A549 (cell line): Measurements from ENCODE around the gene DDN. TPM values are rescaled to one million over a fixed set of nuclear protein-coding genes. Genes with fewer than 3 reads are reported as not detected.

Source experiments
- ATAC-seq, 2 experiments: fragments of 200-7000 bp in 1 of 2; fragments of >200 bp in 1 of 2; cut with Nextera tagmentation in 1 of 2; cut with Tn5 transposase in 1 of 2; 3 replicates each; pipeline versions ENCODE4 v1.8.0 to v1.9.1; 2018 to 2020; ENCODE audit warnings: mild to moderate bottlenecking in 1 of 2, moderate library complexity in 1 of 2
- CTCF ChIA-PET: fragments of 300-600 bp; sonication (Branson Sonifier 250); formaldehyde crosslinking; extraction: SDS; loops from one replicate; lab custom pipeline; 2021; ENCODE audit warnings: antibody characterized with exemption, inconsistent platforms; lab: Yijun Ruan, JAX
- POLR2A ChIA-PET: fragments of 350-600 bp; formaldehyde crosslinking; extraction: SDS; loops from one replicate; lab custom pipeline; 2021; ENCODE audit warnings: antibody characterized with exemption, inconsistent platforms; lab: Yijun Ruan, JAX
- DNase-seq, 2 experiments: peaks; one replicate each; pipeline versions ENCODE4 v3.0.0 to v3.0.0-alpha.2; 2011 to 2016; ENCODE audit warnings: low read depth in 1 of 2, low spot score in 1 of 2
- FAIRE-seq: peaks from 2 replicates; lab custom pipeline; 2011; peaks lifted over from hg19 to GRCh38; lab: Jason Lieb, UNC
- H3K27ac ChIP-seq, 2 experiments: fragments of >200 bp; sonication (Bioruptor Twin); formaldehyde crosslinking; 3 replicates each; pipeline ENCODE4 v1.5.1; 2016 to 2017
- H3K4me1 ChIP-seq: fragments of >200 bp; sonication (Bioruptor Twin); formaldehyde crosslinking; 3 replicates; pipeline ENCODE4 v1.6.1; 2016
- H3K4me2 ChIP-seq: fragments of >200 bp; sonication (Bioruptor Twin); formaldehyde crosslinking; 3 replicates; pipeline ENCODE4 v1.6.1; 2016
- H3K4me3 ChIP-seq: fragments of >200 bp; sonication (Bioruptor Twin); formaldehyde crosslinking; 3 replicates; pipeline ENCODE4 v1.5.1; 2016
- H3K9me3 ChIP-seq: fragments of >200 bp; sonication (Bioruptor Twin); formaldehyde crosslinking; 3 replicates; pipeline ENCODE4 v1.6.1; 2016
- CBX8 ChIP-seq: fragments of 200-600 bp; sonication (generic); IDR thresholded peaks from 2 replicates; pipeline ENCODE4 v1.6.1; 2016
- CHD2 ChIP-seq: fragments of 150-350 bp; IDR thresholded peaks from 2 replicates; pipeline ENCODE4 v1.6.1; 2014; ENCODE audit warnings: low read length; ENCODE audit not compliant: partially characterized antibody
- EHF ChIP-seq: fragments of 250-450 bp; sonication (Bioruptor Pico); IDR thresholded peaks from 2 replicates; pipeline ENCODE4 v1.5.0; 2020; ENCODE audit warnings: mild to moderate bottlenecking
- EHMT2 ChIP-seq: fragments of 200-600 bp; sonication (generic); IDR thresholded peaks from 2 replicates; pipeline ENCODE4 v1.6.1; 2016; ENCODE audit warnings: antibody characterized with exemption, low read depth, mild to moderate bottlenecking, moderate library complexity
- ESRRA ChIP-seq: fragments of 150-350 bp; IDR thresholded peaks from 2 replicates; pipeline ENCODE4 v1.6.1; 2014; ENCODE audit warnings: mild to moderate bottlenecking, low read length, borderline replicate concordance
- FOSL2 ChIP-seq, 2 experiments: fragments of 450-650 bp in 1 of 2; fragments of >200 bp in 1 of 2; sonication (Bioruptor Twin) in 1 of 2; formaldehyde crosslinking; IDR thresholded peaks; 2 replicates each; pipeline versions ENCODE4 v1.5.0 to v1.6.1; 2016 to 2020; ENCODE audit warnings: mild to moderate bottlenecking in 1 of 2, moderate library complexity in 1 of 2
- HDAC2 ChIP-seq: fragments of 200-600 bp; sonication (generic); IDR thresholded peaks from 2 replicates; pipeline ENCODE4 v1.6.1; 2016
- JUN ChIP-seq, 2 experiments: fragments of >200 bp; sonication (Bioruptor Twin); formaldehyde crosslinking; IDR thresholded peaks; 2 replicates in 1 of 2; 3 replicates in 1 of 2; pipeline ENCODE4 v1.6.1; 2016 to 2017
- KDM5A ChIP-seq: fragments of 200-600 bp; sonication (generic); IDR thresholded peaks from 2 replicates; pipeline ENCODE4 v1.6.1; 2016; ENCODE audit warnings: antibody characterized with exemption, mild to moderate bottlenecking
- MAFK ChIP-seq: fragments of 450-650 bp; IDR thresholded peaks from 2 replicates; pipeline ENCODE4 v1.6.1; 2014; ENCODE audit not compliant: partially characterized antibody
- POLR2A ChIP-seq: IDR thresholded peaks from 2 replicates; pipeline ENCODE4 v1.6.1; 2012; ENCODE audit warnings: mild to moderate bottlenecking, low read length
- POLR2AphosphoS2 ChIP-seq: conservative IDR thresholded peaks from 2 replicates; pipeline ENCODE4 v1.6.1; 2012; ENCODE audit warnings: low read length, improper control_type of control experiment, inconsistent platforms
- RARB ChIP-seq: fragments of 250-450 bp; sonication (Bioruptor Pico); IDR thresholded peaks from 2 replicates; pipeline ENCODE4 v1.8.0; 2021; ENCODE audit warnings: mild to moderate bottlenecking, moderate library complexity
- SREBF2 ChIP-seq: fragments of 450-650 bp; IDR thresholded peaks from 2 replicates; pipeline ENCODE4 v1.6.1; 2014; ENCODE audit warnings: mild to moderate bottlenecking, moderate library complexity
- ZSCAN20 ChIP-seq: fragments of 250-450 bp; sonication (Bioruptor Pico); IDR thresholded peaks from 2 replicates; pipeline ENCODE4 v1.8.0; 2022; ENCODE audit warnings: mild to moderate bottlenecking, moderate library complexity
- WGBS: methylation state at CpG from one replicate; pipeline ENCODE4 v1.1.6; 2017; ENCODE audit errors: missing lambda C conversion rate; 5-methylcytosine and 5-hydroxymethylcytosine counted together
- polyA plus RNA-seq, 4 experiments: library from polyadenylated mRNA; depleted of rRNA in 3 of 4; stranded (reverse); fragments of >200 nt; fragmentation: RNase III in 1 of 4; extraction: RNeasy Plus Mini Kit Qiagen cat#74134 plus additional on column Dnase treatment in 1 of 4; gene quantifications; 2 replicates in 3 of 4; 3 replicates in 1 of 4; pipeline ENCODE4 v1.2.3, GENCODE V29; 2011 to 2017
- TF ChIP-seq, protein P1 (sequence below): IDR thresholded peaks from 2 replicates; pipeline ENCODE4 v1.6.1; 2012
- TF ChIP-seq, protein P2 (sequence below): fragments of 200-600 bp; sonication (generic); IDR thresholded peaks from 2 replicates; pipeline ENCODE4 v1.6.1; 2016; ENCODE audit warnings: antibody characterized with exemption, mild to moderate bottlenecking, moderate library complexity
- TF ChIP-seq, protein P3 (sequence below): fragments of >200 bp; sonication (Bioruptor Twin); formaldehyde crosslinking; IDR thresholded peaks from 3 replicates; pipeline ENCODE4 v1.6.1; 2016
- TF ChIP-seq, protein P4 (sequence below): fragments of 250-450 bp; sonication (Bioruptor Pico); IDR thresholded peaks from 2 replicates; pipeline ENCODE4 v1.5.0; 2020; ENCODE audit warnings: low read depth, mild to moderate bottlenecking, moderate library complexity

Gene DDN
- polyA plus RNA-seq, 2 of the 4 experiments (the other 2 are of a cell fraction): 0.12 to 0.50 TPM

DNA sequence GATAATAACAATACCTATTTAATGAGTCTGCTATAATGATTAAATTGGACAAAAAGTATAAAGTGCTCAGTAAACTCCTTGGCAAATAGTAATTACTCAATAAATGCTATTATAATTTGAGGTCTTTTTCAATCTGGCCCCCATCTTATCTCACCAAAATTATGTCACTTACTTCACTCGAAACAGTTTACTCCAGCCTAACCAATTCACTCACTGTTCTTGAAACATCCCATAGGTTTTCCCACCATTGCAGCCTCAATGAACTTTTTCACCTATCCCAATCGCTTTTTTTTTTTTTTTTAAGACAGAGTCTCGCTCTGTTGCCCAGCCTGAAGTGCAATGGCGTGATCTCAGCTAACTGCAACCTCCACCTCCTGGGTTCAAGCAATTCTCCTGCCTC, 36.9 kb upstream of the DDN start:
- Histone ChIP-seq H3K4me2 (no peak overlapping the region), H3K4me3 (no peak overlapping the region), H3K9me3 (no peaks in the 10 kb centered on the region), H3K4me1 (no peaks in the 10 kb centered on the region), H3K27ac (no peak overlapping the region)
- ATAC-seq: no peak
- FAIRE-seq: no peak
- CTCF ChIA-PET: interaction anchor here (0.9 to 3.1 kb wide), 8 partner anchors 8 to 253 kb away, joined by 3 to 13 read pairs (median 8); partner anchors contain the start of gene WNT1
- no peak for TF ChIP-seq SREBF2
- TF ChIP-seq, protein P1, sequence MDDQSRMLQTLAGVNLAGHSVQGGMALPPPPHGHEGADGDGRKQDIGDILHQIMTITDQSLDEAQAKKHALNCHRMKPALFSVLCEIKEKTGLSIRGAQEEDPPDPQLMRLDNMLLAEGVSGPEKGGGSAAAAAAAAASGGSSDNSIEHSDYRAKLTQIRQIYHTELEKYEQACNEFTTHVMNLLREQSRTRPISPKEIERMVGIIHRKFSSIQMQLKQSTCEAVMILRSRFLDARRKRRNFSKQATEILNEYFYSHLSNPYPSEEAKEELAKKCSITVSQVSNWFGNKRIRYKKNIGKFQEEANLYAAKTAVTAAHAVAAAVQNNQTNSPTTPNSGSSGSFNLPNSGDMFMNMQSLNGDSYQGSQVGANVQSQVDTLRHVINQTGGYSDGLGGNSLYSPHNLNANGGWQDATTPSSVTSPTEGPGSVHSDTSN: no peak
- WGBS: 93% methylated on average over 4 of the region's 4 CpGs
- no peak for DNase-seq
- POLR2A ChIA-PET: interaction anchor here (0.6 kb wide), 1 partner anchor 18 kb away, joined by 5 read pairs; the partner anchor contains the start of gene PRKAG1

DNA sequence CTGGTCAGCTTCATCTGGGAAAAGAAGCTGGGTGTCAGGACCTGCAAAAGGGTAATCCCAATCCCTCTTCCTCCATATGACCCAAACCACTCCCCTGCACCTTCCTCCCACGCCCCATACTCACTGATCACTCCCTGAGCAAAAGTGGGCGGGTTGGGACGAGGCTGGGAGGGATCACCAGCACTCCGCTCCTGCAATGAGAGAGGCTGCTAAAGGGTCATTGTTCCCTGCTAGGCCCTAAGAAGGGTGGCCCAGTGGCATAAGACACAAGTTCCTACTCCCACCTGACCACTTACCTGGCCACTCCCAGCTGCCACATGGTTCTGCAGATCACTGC, 35.1 kb upstream of the DDN start:
- Histone ChIP-seq H3K9me3 (no peaks in the 10 kb centered on the region), H3K4me2 (no peak overlapping the region), H3K4me3 (no peak overlapping the region), H3K4me1 (no peaks in the 10 kb centered on the region), H3K27ac (no peak overlapping the region)
- ATAC-seq (no peak), DNase-seq (no peak), FAIRE-seq (no peak)
- TF ChIP-seq JUN (IDR thresholded peaks at IDR 0.05) (no peak), CHD2 (no peak), FOSL2 (IDR thresholded peaks at IDR 0.05) (no peak), FOSL2 (CRISPR knock-in tag; IDR thresholded peaks at IDR 0.05) (no peak), MAFK (no peak), EHF (CRISPR knock-in tag) (no peak), POLR2AphosphoS2 (no peak), RARB (CRISPR knock-in tag) (no peak), EHMT2 (no peak)
- TF ChIP-seq, protein P2, sequence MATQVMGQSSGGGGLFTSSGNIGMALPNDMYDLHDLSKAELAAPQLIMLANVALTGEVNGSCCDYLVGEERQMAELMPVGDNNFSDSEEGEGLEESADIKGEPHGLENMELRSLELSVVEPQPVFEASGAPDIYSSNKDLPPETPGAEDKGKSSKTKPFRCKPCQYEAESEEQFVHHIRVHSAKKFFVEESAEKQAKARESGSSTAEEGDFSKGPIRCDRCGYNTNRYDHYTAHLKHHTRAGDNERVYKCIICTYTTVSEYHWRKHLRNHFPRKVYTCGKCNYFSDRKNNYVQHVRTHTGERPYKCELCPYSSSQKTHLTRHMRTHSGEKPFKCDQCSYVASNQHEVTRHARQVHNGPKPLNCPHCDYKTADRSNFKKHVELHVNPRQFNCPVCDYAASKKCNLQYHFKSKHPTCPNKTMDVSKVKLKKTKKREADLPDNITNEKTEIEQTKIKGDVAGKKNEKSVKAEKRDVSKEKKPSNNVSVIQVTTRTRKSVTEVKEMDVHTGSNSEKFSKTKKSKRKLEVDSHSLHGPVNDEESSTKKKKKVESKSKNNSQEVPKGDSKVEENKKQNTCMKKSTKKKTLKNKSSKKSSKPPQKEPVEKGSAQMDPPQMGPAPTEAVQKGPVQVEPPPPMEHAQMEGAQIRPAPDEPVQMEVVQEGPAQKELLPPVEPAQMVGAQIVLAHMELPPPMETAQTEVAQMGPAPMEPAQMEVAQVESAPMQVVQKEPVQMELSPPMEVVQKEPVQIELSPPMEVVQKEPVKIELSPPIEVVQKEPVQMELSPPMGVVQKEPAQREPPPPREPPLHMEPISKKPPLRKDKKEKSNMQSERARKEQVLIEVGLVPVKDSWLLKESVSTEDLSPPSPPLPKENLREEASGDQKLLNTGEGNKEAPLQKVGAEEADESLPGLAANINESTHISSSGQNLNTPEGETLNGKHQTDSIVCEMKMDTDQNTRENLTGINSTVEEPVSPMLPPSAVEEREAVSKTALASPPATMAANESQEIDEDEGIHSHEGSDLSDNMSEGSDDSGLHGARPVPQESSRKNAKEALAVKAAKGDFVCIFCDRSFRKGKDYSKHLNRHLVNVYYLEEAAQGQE: no peak
- TF ChIP-seq, protein P3, sequence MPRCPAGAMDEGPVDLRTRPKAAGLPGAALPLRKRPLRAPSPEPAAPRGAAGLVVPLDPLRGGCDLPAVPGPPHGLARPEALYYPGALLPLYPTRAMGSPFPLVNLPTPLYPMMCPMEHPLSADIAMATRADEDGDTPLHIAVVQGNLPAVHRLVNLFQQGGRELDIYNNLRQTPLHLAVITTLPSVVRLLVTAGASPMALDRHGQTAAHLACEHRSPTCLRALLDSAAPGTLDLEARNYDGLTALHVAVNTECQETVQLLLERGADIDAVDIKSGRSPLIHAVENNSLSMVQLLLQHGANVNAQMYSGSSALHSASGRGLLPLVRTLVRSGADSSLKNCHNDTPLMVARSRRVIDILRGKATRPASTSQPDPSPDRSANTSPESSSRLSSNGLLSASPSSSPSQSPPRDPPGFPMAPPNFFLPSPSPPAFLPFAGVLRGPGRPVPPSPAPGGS: no peak
- CTCF ChIA-PET: interaction anchor here (1.5 to 3.1 kb wide), 3 partner anchors 9 to 30 kb away, joined by 4 to 13 read pairs (median 10); no protein-coding TSS in a partner anchor
- WGBS: 92% methylated on average over 4 of the region's 4 CpGs
- POLR2A ChIA-PET: no interaction called here

DNA sequence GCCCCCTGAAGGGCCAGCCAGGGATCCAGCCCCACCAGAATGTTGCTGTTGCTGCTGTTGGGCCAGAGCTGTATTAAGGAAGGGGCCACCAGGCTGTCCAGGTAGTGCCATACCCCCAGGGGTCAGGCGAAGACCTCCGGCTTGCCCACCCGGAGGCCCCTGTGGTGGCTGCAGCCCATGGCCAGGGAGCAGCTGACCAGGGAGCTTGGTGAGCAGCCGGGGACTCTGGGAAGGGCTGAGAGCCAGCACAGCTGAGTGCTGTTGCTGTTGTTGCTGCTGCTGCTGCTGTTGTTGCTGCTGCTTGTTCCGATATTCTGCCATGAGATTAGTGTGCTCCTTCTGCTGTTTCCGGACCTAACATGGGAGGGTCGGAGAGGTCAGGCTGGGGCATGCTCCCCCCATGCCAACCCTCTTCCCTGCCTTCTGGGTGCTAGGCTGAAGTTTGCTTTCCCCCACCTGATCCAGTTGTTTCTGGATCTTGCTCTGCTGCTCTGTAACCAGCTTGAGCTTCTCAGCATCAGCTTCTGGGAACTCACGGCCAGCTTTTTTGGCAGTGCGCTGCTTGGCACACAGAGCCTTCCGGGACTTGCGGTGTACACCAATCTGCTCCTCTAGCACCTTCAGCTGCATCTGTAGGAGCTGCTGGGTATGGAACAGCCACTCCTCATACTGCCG, 34.6 kb upstream of the DDN start:
- 91% methylated on average over 12 of the region's 12 CpGs for WGBS
- Histone ChIP-seq H3K27ac (no peak overlapping the region), H3K4me2 (no peak overlapping the region), H3K4me3 (no peak overlapping the region), H3K4me1 (no peaks in the 10 kb centered on the region), H3K9me3 (no peaks in the 10 kb centered on the region)
- ATAC-seq (no peak; a peak in 2 of 6 replicates), DNase-seq (no peak), FAIRE-seq (no peak)
- POLR2A ChIA-PET: no interaction called here
- no peak for TF ChIP-seq POLR2A
- TF ChIP-seq, protein P4, sequence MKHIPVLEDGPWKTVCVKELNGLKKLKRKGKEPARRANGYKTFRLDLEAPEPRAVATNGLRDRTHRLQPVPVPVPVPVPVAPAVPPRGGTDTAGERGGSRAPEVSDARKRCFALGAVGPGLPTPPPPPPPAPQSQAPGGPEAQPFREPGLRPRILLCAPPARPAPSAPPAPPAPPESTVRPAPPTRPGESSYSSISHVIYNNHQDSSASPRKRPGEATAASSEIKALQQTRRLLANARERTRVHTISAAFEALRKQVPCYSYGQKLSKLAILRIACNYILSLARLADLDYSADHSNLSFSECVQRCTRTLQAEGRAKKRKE (CRISPR knock-in tag): no peak
- TF ChIP-seq HDAC2: no peak
- TF ChIP-seq POLR2AphosphoS2: no peak
- TF ChIP-seq KDM5A: no peak
- no peak for TF ChIP-seq CBX8
- no peak for TF ChIP-seq ZSCAN20 (CRISPR knock-in tag)
- TF ChIP-seq ESRRA: no peak
- CTCF ChIA-PET: interaction anchor here (1.0 to 3.1 kb wide), 6 partner anchors 9 to 37 kb away, joined by 3 to 13 read pairs (median 6); no protein-coding TSS in a partner anchor
